Fibroblast of lung (primary cell): Measurements from ENCODE around the gene PHF19. TPM values are rescaled to one million over a fixed set of nuclear protein-coding genes. Genes with fewer than 3 reads are reported as not detected.

ENCODE experiments used
- DNase-seq, 2 donors: peaks; one replicate each; pipeline versions ENCODE4 v3.0.0 to v3.0.0-alpha.2; 2010; ENCODE audit warnings: low read depth in 2 of 2
- H2AFZ ChIP-seq: 2 replicates; pipeline ENCODE4 v1.5.1; 2012; ENCODE audit warnings: low read length, control low read depth, inconsistent platforms
- H3K27ac ChIP-seq: 2 replicates; pipeline ENCODE4 v1.5.1; 2011; ENCODE audit warnings: low read length, control low read depth; ENCODE audit not compliant: insufficient read depth
- H3K27me3 ChIP-seq: 2 replicates; pipeline ENCODE4 v1.5.1; 2011; ENCODE audit warnings: mild to moderate bottlenecking, low read length; ENCODE audit not compliant: control insufficient read depth, insufficient read depth
- H3K36me3 ChIP-seq: 2 replicates; pipeline ENCODE4 v1.5.1; 2011; ENCODE audit warnings: low read length; ENCODE audit not compliant: control insufficient read depth, insufficient read depth
- H3K4me1 ChIP-seq: 2 replicates; pipeline ENCODE4 v1.5.1; 2011; ENCODE audit warnings: low read length; ENCODE audit not compliant: control insufficient read depth, insufficient read depth; ENCODE audit errors: extremely low read depth
- H3K4me2 ChIP-seq: 2 replicates; pipeline ENCODE4 v1.5.1; 2011; ENCODE audit warnings: low read length, control low read depth; ENCODE audit not compliant: insufficient read depth; ENCODE audit errors: extremely low read depth
- H3K4me3 ChIP-seq, 4 experiments: fragments of 200-600 bp in 1 of 4; sonication (generic) in 1 of 4; replicated peaks in 1 of 4; 2 replicates each; pipeline ENCODE4 v1.5.1; 2011 to 2016; ENCODE audit warnings: low read length in 4 of 4, low read depth in 3 of 4, mild to moderate bottlenecking in 3 of 4, control low read depth in 2 of 4, inconsistent platforms in 1 of 4, mixed read lengths in 1 of 4; ENCODE audit not compliant: insufficient read depth in 1 of 4; ENCODE audit errors: control extremely low read depth in 1 of 4
- H3K79me2 ChIP-seq: 2 replicates; pipeline ENCODE4 v1.5.1; 2012; ENCODE audit warnings: mild to moderate bottlenecking, low read length, inconsistent platforms; ENCODE audit not compliant: control insufficient read depth, insufficient read depth
- H3K9ac ChIP-seq: 2 replicates; pipeline ENCODE4 v1.5.1; 2011; ENCODE audit warnings: mild to moderate bottlenecking, low read length, control low read depth; ENCODE audit not compliant: insufficient read depth
- H3K9me3 ChIP-seq: 2 replicates; pipeline ENCODE4 v1.5.1; 2012; ENCODE audit warnings: low read depth, low read length; ENCODE audit not compliant: control insufficient read depth, insufficient read depth
- H4K20me1 ChIP-seq: 2 replicates; pipeline ENCODE4 v1.5.1; 2011; ENCODE audit warnings: low read length; ENCODE audit not compliant: control insufficient read depth, insufficient read depth; ENCODE audit errors: extremely low read depth
- CTCF ChIP-seq, 2 donors: IDR thresholded peaks in 1 of 2; conservative IDR thresholded peaks in 1 of 2; 1 replicate in 1 of 2; 2 replicates in 1 of 2; pipeline ENCODE4 v1.5.1; 2011 to 2012; ENCODE audit warnings: low read length in 2 of 2, control low read depth in 1 of 2, inconsistent platforms in 1 of 2, low read depth in 1 of 2, mild to moderate bottlenecking in 1 of 2
- EZH2 ChIP-seq: IDR thresholded peaks from 2 replicates; pipeline ENCODE4 v1.5.1; 2012; ENCODE audit warnings: low read length, control low read depth, mild to moderate bottlenecking; ENCODE audit errors: missing control alignments
- polyA plus RNA-seq, 2 donors: library from polyadenylated mRNA; depleted of rRNA in 1 of 2; stranded (reverse) in 1 of 2; unstranded in 1 of 2; fragments of >200 nt; gene quantifications; 2 replicates each; pipeline ENCODE4 v1.2.1, GENCODE V29; 2011 to 2012; ENCODE audit warnings: missing spikeins in 1 of 2
- total RNA-seq: library from RNA; depleted of rRNA; stranded (reverse); fragments of >200 nt; gene quantifications from 2 replicates; pipeline ENCODE4 v1.2.1, GENCODE V29; 2014

The PHF19 gene
- total and polyA plus RNA-seq, 2 donors (not counting 1 experiment from before 2014, with no cell fraction given), result 21.4 to 38.3 TPM

- H3K4me2 ChIP-seq, result peak overlapping the region; percentile 27
- H3K9ac ChIP-seq, result no peak overlapping the region
- H3K4me1 ChIP-seq, result peaks cover 10% of the 10 kb centered on the region
- H4K20me1 ChIP-seq, result no peaks in the 10 kb centered on the region
- H3K79me2 ChIP-seq, result no peaks in the 10 kb centered on the region
- TF ChIP-seq EZH2 (no peak), CTCF (conservative IDR thresholded peaks at IDR 0.05 in 1 of 2, IDR thresholded peaks at IDR 0.05 in 1 of 2; ENCODE audit: low read depth in 1 of 2, low read length in 2 of 2) (no peak)
- no peak overlapping the region for H3K27ac ChIP-seq
- no peak overlapping the region for H3K4me3 ChIP-seq
- no peaks in the 10 kb centered on the region for H3K27me3 ChIP-seq
- no peaks in the 10 kb centered on the region for H3K36me3 ChIP-seq
- H2AFZ ChIP-seq, result no peak overlapping the region
- no peak for DNase-seq
- H3K9me3 ChIP-seq, result no peaks in the 10 kb centered on the region
Observed at GRCh38 chr9:120891884-120892747, 15.1 kb upstream of the PHF19 start.

GRCh38 chr9:120891245-120891883, 14.4 kb upstream of the PHF19 start:
- H3K9me3 ChIP-seq, result no peaks in the 10 kb centered on the region
- no peak overlapping the region for H3K4me2 ChIP-seq
- no peak overlapping the region for H3K27ac ChIP-seq
- H4K20me1 ChIP-seq, result no peaks in the 10 kb centered on the region
- H3K27me3 ChIP-seq, result no peaks in the 10 kb centered on the region
- TF ChIP-seq EZH2, result no peak
- TF ChIP-seq CTCF (conservative IDR thresholded peaks at IDR 0.05 in 1 of 2, IDR thresholded peaks at IDR 0.05 in 1 of 2; ENCODE audit: low read depth in 1 of 2, low read length in 2 of 2), result no peak
- H3K4me1 ChIP-seq, result peaks cover 13% of the 10 kb centered on the region
- no peak overlapping the region for H2AFZ ChIP-seq
- H3K4me3 ChIP-seq, result no peak overlapping the region
- no peaks in the 10 kb centered on the region for H3K79me2 ChIP-seq
- no peak overlapping the region for H3K9ac ChIP-seq
- H3K36me3 ChIP-seq, result no peaks in the 10 kb centered on the region
- peak in 1 of 2 donors; percentile 32 for DNase-seq
